Muscle layer of duodenum (tissue), 2 donors: ENCODE results near the gene SLC37A2.

Source experiments
- H3K27ac ChIP-seq: one replicate; pipeline ENCODE4 v1.7.0; 2013; ENCODE audit warnings: mild to moderate bottlenecking, low read length
- H3K27me3 ChIP-seq: one replicate; pipeline ENCODE4 v1.7.0; 2013; ENCODE audit warnings: low read depth, mild to moderate bottlenecking, control low read depth, low read length
- H3K36me3 ChIP-seq, 2 donors: one replicate each; pipeline ENCODE4 v1.7.0; 2013; ENCODE audit warnings: low read length in 2 of 2, control low read depth in 1 of 2, mild to moderate bottlenecking in 1 of 2; ENCODE audit not compliant: insufficient read depth in 2 of 2, control insufficient read depth in 1 of 2
- H3K4me1 ChIP-seq, 2 donors: one replicate each; pipeline ENCODE4 v1.7.0; 2013; ENCODE audit warnings: low read length in 2 of 2, mild to moderate bottlenecking in 2 of 2, control low read depth in 1 of 2, moderate library complexity in 1 of 2; ENCODE audit not compliant: insufficient read depth in 2 of 2, control insufficient read depth in 1 of 2
- H3K4me3 ChIP-seq, 2 donors: one replicate each; pipeline ENCODE4 v1.7.0; 2013; ENCODE audit warnings: low read length in 2 of 2, low read depth in 1 of 2, mild to moderate bottlenecking in 1 of 2
- H3K9me3 ChIP-seq, 2 donors: one replicate each; pipeline ENCODE4 v1.7.0; 2013; ENCODE audit warnings: low read length in 2 of 2, control low read depth in 1 of 2, mild to moderate bottlenecking in 1 of 2; ENCODE audit not compliant: control insufficient read depth in 1 of 2
- donor health status: healthy.

Gene SLC37A2

GRCh38 chr11:125079151-125079877 lies 16.2 kb downstream of the SLC37A2 start:
- Histone ChIP-seq H3K4me1 (no peaks in the 10 kb centered on the region), H3K27me3 (no peaks in the 10 kb centered on the region), H3K4me3 (no peak overlapping the region), H3K36me3 (no peaks in the 10 kb centered on the region), H3K27ac (no peak overlapping the region), H3K9me3 (no peaks in the 10 kb centered on the region)

GRCh38 chr11:125079878-125080530 lies 16.9 kb downstream of the SLC37A2 start:
- Histone ChIP-seq H3K9me3 (no peaks in the 10 kb centered on the region), H3K4me3 (no peak overlapping the region), H3K36me3 (no peaks in the 10 kb centered on the region), H3K27me3 (no peaks in the 10 kb centered on the region), H3K4me1 (no peaks in the 10 kb centered on the region), H3K27ac (no peak overlapping the region)

- H3K27ac ChIP-seq = no peak overlapping the region
Observed at GRCh38 chr11:125080531-125080911, 17.4 kb downstream of the SLC37A2 start.

GRCh38 chr11:125081098-125081798 lies 18.1 kb downstream of the SLC37A2 start:
- Histone ChIP-seq H3K27ac (no peak overlapping the region), H3K4me1 (no peaks in the 10 kb centered on the region), H3K4me3 (no peak overlapping the region), H3K36me3 (no peaks in the 10 kb centered on the region), H3K9me3 (no peaks in the 10 kb centered on the region), H3K27me3 (no peaks in the 10 kb centered on the region)

More at GRCh38 chr11:125080531-125080911, 17.4 kb downstream of the SLC37A2 start:
- Histone ChIP-seq H3K9me3 (no peaks in the 10 kb centered on the region), H3K4me1 (no peaks in the 10 kb centered on the region), H3K27me3 (no peaks in the 10 kb centered on the region), H3K4me3 (no peak overlapping the region), H3K36me3 (no peaks in the 10 kb centered on the region)

DNA sequence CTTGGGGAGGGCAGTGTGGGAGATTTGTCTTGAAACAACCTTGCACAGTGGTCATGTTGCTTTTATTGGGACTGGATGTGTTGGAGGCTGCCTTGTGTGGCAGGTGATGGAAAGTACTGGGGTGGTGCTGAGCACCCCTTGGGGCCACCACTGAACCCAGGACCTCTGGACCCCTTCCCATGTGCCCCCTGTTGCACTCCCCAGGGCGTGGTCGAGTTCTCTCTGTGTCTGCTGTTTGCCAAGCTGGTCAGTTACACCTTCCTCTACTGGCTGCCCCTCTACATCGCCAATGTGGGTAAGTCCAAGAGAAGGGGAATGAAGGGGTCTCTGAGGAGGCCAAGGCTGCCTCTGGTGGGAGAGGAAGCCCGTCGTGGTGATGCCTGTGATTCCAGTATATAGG lies 18.9 kb downstream of the SLC37A2 start:
- no peaks in the 10 kb centered on the region for H3K36me3 ChIP-seq
- H3K9me3 ChIP-seq = no peaks in the 10 kb centered on the region
- no peak overlapping the region for H3K27ac ChIP-seq
- no peaks in the 10 kb centered on the region for H3K27me3 ChIP-seq
- no peak overlapping the region for H3K4me3 ChIP-seq
- no peaks in the 10 kb centered on the region for H3K4me1 ChIP-seq

DNA sequence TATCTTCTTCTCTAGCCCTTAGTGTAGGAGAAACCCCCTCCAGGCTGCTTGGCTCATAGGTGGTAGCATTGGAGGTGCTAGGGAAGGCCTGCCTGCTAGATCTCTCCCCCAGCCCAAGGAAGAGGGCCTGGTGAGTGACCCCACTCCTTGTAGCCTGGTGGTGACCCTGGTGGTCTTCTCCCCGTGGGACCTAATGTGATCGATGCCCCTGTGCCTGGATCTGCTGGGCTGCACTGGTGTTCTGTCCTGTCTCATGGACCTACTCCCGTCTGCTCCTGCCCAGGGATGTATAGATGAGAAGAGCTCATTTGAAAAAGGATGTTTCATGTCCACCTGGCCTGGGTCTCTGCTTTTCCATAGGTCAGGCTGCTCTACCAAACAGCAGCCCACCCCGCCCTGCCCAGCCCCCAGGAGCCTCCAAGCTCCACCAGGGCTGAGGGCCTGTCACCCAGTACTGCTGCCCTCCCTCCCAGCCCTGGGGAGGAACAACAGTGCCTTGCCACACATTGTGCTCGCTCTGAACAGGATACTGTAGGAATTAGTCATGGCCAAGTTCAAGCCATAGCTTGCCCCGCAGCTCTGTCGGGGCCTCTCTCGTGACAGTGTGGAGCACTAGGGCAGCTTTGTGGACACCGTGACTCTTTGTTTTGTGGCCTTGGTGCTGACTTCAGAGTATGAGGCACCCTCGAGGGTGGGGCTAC lies 19.7 kb downstream of the SLC37A2 start:
- no peaks in the 10 kb centered on the region for H3K4me1 ChIP-seq
- H3K4me3 ChIP-seq = no peak overlapping the region
- H3K36me3 ChIP-seq = no peaks in the 10 kb centered on the region
- no peaks in the 10 kb centered on the region for H3K27me3 ChIP-seq
- H3K9me3 ChIP-seq = no peaks in the 10 kb centered on the region
- no peak overlapping the region for H3K27ac ChIP-seq

- Histone ChIP-seq H3K36me3 (no peaks in the 10 kb centered on the region), H3K9me3 (no peaks in the 10 kb centered on the region), H3K4me3 (no peak overlapping the region), H3K4me1 (no peaks in the 10 kb centered on the region), H3K27me3 (no peaks in the 10 kb centered on the region), H3K27ac (no peak overlapping the region)
Observed at GRCh38 chr11:125083312-125084056, 20.4 kb downstream of the SLC37A2 start.

GRCh38 chr11:125084057-125084416 lies 20.9 kb downstream of the SLC37A2 start:
- Histone ChIP-seq H3K9me3 (no peaks in the 10 kb centered on the region), H3K36me3 (no peaks in the 10 kb centered on the region), H3K27ac (no peak overlapping the region), H3K4me3 (no peak overlapping the region), H3K4me1 (no peaks in the 10 kb centered on the region), H3K27me3 (no peaks in the 10 kb centered on the region)

- no peaks in the 10 kb centered on the region for H3K36me3 ChIP-seq
- H3K27ac ChIP-seq = no peak overlapping the region
- H3K4me1 ChIP-seq = no peaks in the 10 kb centered on the region
- no peaks in the 10 kb centered on the region for H3K27me3 ChIP-seq
- no peaks in the 10 kb centered on the region for H3K9me3 ChIP-seq
- no peak overlapping the region for H3K4me3 ChIP-seq
Observed at GRCh38 chr11:125084761-125085231, 21.7 kb downstream of the SLC37A2 start.

- Histone ChIP-seq H3K27me3 (no peaks in the 10 kb centered on the region), H3K9me3 (no peaks in the 10 kb centered on the region), H3K4me3 (no peak overlapping the region), H3K27ac (no peak overlapping the region), H3K4me1 (no peaks in the 10 kb centered on the region), H3K36me3 (no peaks in the 10 kb centered on the region)
Observed at GRCh38 chr11:125085301-125086081, 22.4 kb downstream of the SLC37A2 start.
